GM12878 (cell line): ENCODE data around the gene TCP11L2. TPM values are rescaled to one million over a fixed set of nuclear protein-coding genes. Genes with fewer than 3 reads are reported as not detected.
A peak's percentile ranks its signal among the peaks of the same experiment; 100 is the strongest.

Source experiments
- CBFB ChIP-seq: IDR thresholded peaks from 2 replicates; pipeline ENCODE4 v1.6.1; 2016; ENCODE audit warnings: antibody characterized with exemption, low read depth
- CEBPB ChIP-seq, 2 experiments: fragments of 150-350 bp in 1 of 2; IDR thresholded peaks; 2 replicates each; pipeline ENCODE4 v1.6.1; 2012 to 2014; ENCODE audit warnings: low read depth in 2 of 2, low read length in 2 of 2, borderline replicate concordance in 1 of 2, inconsistent platforms in 1 of 2
- CHD1 ChIP-seq: IDR thresholded peaks from 2 replicates; pipeline ENCODE4 v1.6.1; 2012; ENCODE audit warnings: low read depth, low read length, improper control_type of control experiment
- CREM ChIP-seq: IDR thresholded peaks from 2 replicates; pipeline ENCODE4 v1.6.1; 2014; ENCODE audit warnings: antibody characterized with exemption, low read depth
- DPF2 ChIP-seq: fragments of 450-650 bp; IDR thresholded peaks from 2 replicates; pipeline ENCODE4 v1.6.1; 2017; ENCODE audit warnings: mild to moderate bottlenecking
- GABPA ChIP-seq: IDR thresholded peaks from 2 replicates; pipeline ENCODE4 v1.6.1; 2014; ENCODE audit warnings: antibody characterized with exemption, low read depth, mild to moderate bottlenecking, inconsistent platforms
- JUND ChIP-seq: IDR thresholded peaks from 2 replicates; pipeline ENCODE4 v1.6.1; 2012; ENCODE audit warnings: low read depth, mild to moderate bottlenecking, low read length, improper control_type of control experiment, moderate library complexity
- MEF2B ChIP-seq: fragments of 450-650 bp; IDR thresholded peaks from 2 replicates; pipeline ENCODE4 v1.6.1; 2018; ENCODE audit warnings: mild to moderate bottlenecking, moderate library complexity; ENCODE audit not compliant: partially characterized antibody, poor library complexity, severe bottlenecking
- MLLT1 ChIP-seq: fragments of 450-650 bp; IDR thresholded peaks from 2 replicates; pipeline ENCODE4 v1.6.1; 2016; ENCODE audit warnings: mild to moderate bottlenecking
- MYB ChIP-seq: fragments of 150-350 bp; IDR thresholded peaks from 2 replicates; pipeline ENCODE4 v1.6.1; 2014; ENCODE audit warnings: mild to moderate bottlenecking, low read depth, low read length, borderline replicate concordance
- NKRF ChIP-seq: fragments of 450-650 bp; conservative IDR thresholded peaks from 2 replicates; pipeline ENCODE4 v1.6.1; 2017; ENCODE audit warnings: mild to moderate bottlenecking, moderate library complexity
- NRF1 ChIP-seq: conservative IDR thresholded peaks from 2 replicates; pipeline ENCODE4 v1.6.1; 2011; ENCODE audit warnings: mild to moderate bottlenecking, low read depth, low read length, improper control_type of control experiment
- WRNIP1 ChIP-seq: IDR thresholded peaks from 2 replicates; pipeline ENCODE4 v1.6.1; 2011; ENCODE audit warnings: low read depth, low read length, improper control_type of control experiment, borderline replicate concordance
- ZNF687 ChIP-seq: fragments of 450-650 bp; IDR thresholded peaks from 2 replicates; pipeline ENCODE4 v1.6.1; 2017; ENCODE audit warnings: mild to moderate bottlenecking, moderate library complexity
- polyA plus RNA-seq, 11 experiments: library from polyadenylated mRNA; depleted of rRNA in 4 of 11; unstranded in 6 of 11; stranded (reverse) in 5 of 11; fragments of >200 nt; fragmentation: Nextera tagmentation in 4 of 11; fragmentation: Illumina TruSeq in 1 of 11; extraction: Ambion mirVana in 4 of 11; extraction: Trizol in 1 of 11; gene quantifications; 1 replicate in 1 of 11; 2 replicates in 10 of 11; pipeline versions ENCODE4 v1.2.1 to v1.2.3, GENCODE V29; 2011 to 2016; ENCODE audit warnings: inconsistent platforms in 2 of 11, missing spikeins in 2 of 11, low read depth in 1 of 11
- total RNA-seq, 4 experiments: library from RNA; depleted of rRNA in 3 of 4; stranded (reverse); fragments of >200 nt in 3 of 4; fragmentation: Illumina TruSeq in 1 of 4; extraction: Trizol in 1 of 4; gene quantifications; 2 replicates each; pipeline versions ENCODE4 v1.2.1 to v1.2.3, GENCODE V29; 2013 to 2021
- TF ChIP-seq, protein P1 (sequence below): IDR thresholded peaks from 2 replicates; pipeline ENCODE4 v1.6.1; 2012; ENCODE audit warnings: mild to moderate bottlenecking, low read depth, low read length
- TF ChIP-seq, protein P2 (sequence below): IDR thresholded peaks from 2 replicates; pipeline ENCODE4 v1.6.1; 2011; ENCODE audit warnings: borderline replicate concordance, low read depth, mild to moderate bottlenecking, moderate library complexity, low read length; ENCODE audit not compliant: insufficient read depth, poor library complexity, severe bottlenecking

Gene TCP11L2
- total and polyA plus RNA-seq, 10 of the 15 experiments (the other 5 are each of a cell fraction or from before 2014, with no cell fraction given) = 0.18 to 5.0 (median 0.90) TPM

- TF ChIP-seq ZNF687 (0 out of 2 replicates have a peak, but pooled peaks have one; percentile 30), MYB (no peak), DPF2 (peak; percentile 61), CBFB (no peak), MEF2B (peak; percentile 87), WRNIP1 (no peak), NKRF (no peak), CREM (no peak), JUND (no peak), CEBPB (IDR thresholded peaks at IDR 0.05; ENCODE audit: borderline replicate concordance in 1 of 2, low read depth in 2 of 2, low read length in 2 of 2) (no peak), MLLT1 (no peak), NRF1 (no peak), CHD1 (no peak), GABPA (no peak)
- TF ChIP-seq, protein P1, sequence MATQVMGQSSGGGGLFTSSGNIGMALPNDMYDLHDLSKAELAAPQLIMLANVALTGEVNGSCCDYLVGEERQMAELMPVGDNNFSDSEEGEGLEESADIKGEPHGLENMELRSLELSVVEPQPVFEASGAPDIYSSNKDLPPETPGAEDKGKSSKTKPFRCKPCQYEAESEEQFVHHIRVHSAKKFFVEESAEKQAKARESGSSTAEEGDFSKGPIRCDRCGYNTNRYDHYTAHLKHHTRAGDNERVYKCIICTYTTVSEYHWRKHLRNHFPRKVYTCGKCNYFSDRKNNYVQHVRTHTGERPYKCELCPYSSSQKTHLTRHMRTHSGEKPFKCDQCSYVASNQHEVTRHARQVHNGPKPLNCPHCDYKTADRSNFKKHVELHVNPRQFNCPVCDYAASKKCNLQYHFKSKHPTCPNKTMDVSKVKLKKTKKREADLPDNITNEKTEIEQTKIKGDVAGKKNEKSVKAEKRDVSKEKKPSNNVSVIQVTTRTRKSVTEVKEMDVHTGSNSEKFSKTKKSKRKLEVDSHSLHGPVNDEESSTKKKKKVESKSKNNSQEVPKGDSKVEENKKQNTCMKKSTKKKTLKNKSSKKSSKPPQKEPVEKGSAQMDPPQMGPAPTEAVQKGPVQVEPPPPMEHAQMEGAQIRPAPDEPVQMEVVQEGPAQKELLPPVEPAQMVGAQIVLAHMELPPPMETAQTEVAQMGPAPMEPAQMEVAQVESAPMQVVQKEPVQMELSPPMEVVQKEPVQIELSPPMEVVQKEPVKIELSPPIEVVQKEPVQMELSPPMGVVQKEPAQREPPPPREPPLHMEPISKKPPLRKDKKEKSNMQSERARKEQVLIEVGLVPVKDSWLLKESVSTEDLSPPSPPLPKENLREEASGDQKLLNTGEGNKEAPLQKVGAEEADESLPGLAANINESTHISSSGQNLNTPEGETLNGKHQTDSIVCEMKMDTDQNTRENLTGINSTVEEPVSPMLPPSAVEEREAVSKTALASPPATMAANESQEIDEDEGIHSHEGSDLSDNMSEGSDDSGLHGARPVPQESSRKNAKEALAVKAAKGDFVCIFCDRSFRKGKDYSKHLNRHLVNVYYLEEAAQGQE = no peak
- TF ChIP-seq, protein P2, sequence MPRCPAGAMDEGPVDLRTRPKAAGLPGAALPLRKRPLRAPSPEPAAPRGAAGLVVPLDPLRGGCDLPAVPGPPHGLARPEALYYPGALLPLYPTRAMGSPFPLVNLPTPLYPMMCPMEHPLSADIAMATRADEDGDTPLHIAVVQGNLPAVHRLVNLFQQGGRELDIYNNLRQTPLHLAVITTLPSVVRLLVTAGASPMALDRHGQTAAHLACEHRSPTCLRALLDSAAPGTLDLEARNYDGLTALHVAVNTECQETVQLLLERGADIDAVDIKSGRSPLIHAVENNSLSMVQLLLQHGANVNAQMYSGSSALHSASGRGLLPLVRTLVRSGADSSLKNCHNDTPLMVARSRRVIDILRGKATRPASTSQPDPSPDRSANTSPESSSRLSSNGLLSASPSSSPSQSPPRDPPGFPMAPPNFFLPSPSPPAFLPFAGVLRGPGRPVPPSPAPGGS = no peak
Observed at GRCh38 chr12:106301611-106302321, 767 bp upstream of the TCP11L2 start (continued).
